Fibroblast of lung (primary cell): ENCODE results near the gene SMARCA5.

Source experiments
- CTCF ChIP-seq, 2 donors: IDR thresholded peaks in 1 of 2; conservative IDR thresholded peaks in 1 of 2; 1 replicate in 1 of 2; 2 replicates in 1 of 2; pipeline ENCODE4 v1.5.1; 2011 to 2012; ENCODE audit warnings: low read length in 2 of 2, control low read depth in 1 of 2, inconsistent platforms in 1 of 2, low read depth in 1 of 2, mild to moderate bottlenecking in 1 of 2
- EZH2 ChIP-seq: IDR thresholded peaks from 2 replicates; pipeline ENCODE4 v1.5.1; 2012; ENCODE audit warnings: low read length, control low read depth, mild to moderate bottlenecking; ENCODE audit errors: missing control alignments

DNA sequence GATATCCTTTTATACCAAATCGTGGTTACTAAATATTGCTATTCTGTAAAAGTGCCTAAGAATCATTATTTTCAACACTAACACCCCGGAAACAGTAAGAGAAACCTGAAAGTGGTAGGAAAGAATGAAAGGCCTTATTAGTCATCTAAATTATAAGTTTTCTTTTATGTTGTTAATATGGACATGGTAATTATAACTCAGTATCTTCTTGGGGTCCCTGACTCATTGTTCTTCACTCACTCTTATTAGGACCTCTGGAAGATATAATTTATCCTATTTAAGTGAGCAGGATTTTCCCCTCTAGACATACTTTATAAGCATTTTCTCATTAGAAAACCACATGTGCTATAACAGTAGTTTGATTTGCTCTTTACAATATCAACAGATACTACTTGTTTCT is 51.0 kb downstream of the SMARCA5 start:
- TF ChIP-seq CTCF (conservative IDR thresholded peaks at IDR 0.05 in 1 of 2, IDR thresholded peaks at IDR 0.05 in 1 of 2; ENCODE audit: low read depth in 1 of 2, low read length in 2 of 2): no peak
- TF ChIP-seq EZH2: no peak
